DND-41 (cell line): Measurements from ENCODE around the gene TSPAN14.

Source experiments
- EZH2 ChIP-seq: IDR thresholded peaks from 3 replicates; pipeline ENCODE4 v1.6.1; 2012; ENCODE audit warnings: borderline replicate concordance, low read depth, mild to moderate bottlenecking, moderate library complexity, low read length, inconsistent platforms; ENCODE audit not compliant: severe bottlenecking
- TF ChIP-seq, protein P1 (sequence below): IDR thresholded peaks from 2 replicates; pipeline ENCODE4 v1.5.1; 2012; ENCODE audit warnings: borderline replicate concordance, low read length, moderate library complexity, mild to moderate bottlenecking; ENCODE audit not compliant: poor library complexity, severe bottlenecking; ENCODE audit errors: extremely low read depth

DNA sequence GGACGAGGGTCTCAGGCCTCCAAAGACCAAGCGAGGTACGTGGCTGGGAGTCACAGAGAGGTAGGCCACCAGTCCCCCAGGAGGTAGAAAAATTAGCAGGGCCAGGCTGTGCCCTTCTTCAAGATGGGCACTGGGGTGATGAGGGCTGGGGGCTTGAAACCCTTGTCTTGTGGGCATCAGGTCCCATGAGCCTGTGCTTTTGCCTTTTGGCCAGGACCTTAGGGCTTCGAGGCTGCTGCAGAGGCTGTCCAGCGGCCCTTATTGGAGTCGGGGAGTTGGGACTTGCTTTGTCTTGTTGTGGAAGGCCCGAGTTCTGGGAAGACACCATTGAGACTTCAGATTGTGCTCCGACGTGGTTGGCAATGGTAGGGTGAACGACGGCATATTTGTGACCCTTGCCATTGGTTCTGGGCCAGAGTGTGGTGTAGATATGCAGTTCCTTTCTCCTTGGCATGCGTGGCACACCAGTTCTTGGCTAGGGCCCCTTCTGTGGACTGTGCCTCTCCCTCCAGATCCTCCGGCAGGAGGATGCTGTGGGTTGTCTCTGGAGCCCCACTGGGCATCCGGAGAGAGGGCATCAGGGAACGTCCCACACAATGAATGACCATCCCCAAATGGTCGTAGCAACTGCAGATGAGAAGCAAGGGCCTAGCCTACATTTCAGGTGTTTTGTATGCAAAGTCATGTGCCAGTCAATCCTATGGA is 84.5 kb downstream of the TSPAN14 start:
- TF ChIP-seq, protein P1, sequence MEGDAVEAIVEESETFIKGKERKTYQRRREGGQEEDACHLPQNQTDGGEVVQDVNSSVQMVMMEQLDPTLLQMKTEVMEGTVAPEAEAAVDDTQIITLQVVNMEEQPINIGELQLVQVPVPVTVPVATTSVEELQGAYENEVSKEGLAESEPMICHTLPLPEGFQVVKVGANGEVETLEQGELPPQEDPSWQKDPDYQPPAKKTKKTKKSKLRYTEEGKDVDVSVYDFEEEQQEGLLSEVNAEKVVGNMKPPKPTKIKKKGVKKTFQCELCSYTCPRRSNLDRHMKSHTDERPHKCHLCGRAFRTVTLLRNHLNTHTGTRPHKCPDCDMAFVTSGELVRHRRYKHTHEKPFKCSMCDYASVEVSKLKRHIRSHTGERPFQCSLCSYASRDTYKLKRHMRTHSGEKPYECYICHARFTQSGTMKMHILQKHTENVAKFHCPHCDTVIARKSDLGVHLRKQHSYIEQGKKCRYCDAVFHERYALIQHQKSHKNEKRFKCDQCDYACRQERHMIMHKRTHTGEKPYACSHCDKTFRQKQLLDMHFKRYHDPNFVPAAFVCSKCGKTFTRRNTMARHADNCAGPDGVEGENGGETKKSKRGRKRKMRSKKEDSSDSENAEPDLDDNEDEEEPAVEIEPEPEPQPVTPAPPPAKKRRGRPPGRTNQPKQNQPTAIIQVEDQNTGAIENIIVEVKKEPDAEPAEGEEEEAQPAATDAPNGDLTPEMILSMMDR: no peak
- TF ChIP-seq EZH2: no peak
